CD1c-positive myeloid dendritic cell (primary cell): ENCODE results near the gene SGSH.
"Not testable (repeated sequence)": the region's sequence is repeated elsewhere in the genome, so short reads cannot be mapped to it uniquely, and the experiment has no call there.

Experiments
- DNase-seq: peaks from one replicate; pipeline ENCODE4 v3.0.0-alpha.2; 2016; ENCODE audit errors: extremely low spot score

The SGSH gene

DNA sequence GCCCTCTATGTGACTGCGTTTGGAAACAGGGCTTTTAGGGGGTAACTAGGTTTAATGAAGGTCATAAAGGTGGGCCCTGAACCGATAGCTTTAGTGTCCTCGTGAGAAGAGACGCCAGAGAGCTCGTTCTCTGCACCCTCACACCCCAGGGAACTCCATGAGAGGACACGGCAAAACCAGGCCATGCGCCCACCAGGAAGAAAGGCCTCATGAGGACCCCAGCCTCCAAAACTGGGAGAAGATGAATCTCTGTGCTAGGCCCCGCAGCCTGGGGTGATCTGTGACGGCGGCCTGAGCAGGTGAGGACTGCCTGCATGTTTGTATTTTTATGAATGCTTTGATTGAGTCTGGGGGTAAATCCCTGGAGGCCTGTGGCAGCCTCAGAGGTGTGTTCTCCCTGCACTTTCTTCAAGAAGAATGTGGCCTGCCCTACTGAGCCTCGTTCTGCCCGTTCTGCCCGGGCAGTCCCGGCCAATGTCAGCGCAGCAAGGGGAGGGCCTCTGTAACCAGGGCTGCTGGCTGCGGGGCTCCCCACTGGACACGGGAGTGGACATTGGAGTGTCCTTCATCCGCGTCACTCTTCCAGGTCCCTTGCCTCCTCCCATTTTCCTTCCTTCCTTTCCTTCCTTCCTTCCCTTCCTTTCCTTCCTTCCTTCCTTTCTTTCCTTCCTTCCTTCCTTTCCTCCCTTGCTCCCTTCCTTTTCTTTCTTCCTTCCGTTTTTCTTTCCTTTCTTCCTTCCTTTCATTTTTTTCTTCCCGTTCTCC, 33.7 kb upstream of the SGSH start:
- DNase-seq: no peak

- DNase-seq: peak; percentile 64
These were observed 32.7 kb upstream of the SGSH start for GRCh38 chr17:80252871-80253270.

DNA sequence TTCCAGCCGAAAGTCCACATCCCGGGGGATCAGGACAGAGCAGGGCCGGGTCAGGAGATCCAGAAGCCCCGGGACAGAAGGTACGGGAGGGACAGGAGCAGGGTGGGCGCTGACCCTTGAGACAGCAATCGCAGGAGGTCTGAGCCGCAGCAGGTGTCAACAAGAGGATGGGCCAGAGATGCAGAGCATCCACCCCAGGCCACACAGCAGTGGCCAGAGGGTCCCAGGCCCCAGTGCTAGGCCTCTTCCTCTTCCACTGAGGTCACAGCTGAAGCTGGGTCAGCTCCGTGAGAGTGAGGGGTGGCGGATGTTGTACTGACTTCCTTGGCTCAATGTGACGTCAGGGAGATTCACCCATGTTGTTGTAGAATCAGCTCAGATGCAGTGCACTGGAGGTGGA, 31.8 kb upstream of the SGSH start:
- no peak for DNase-seq

- DNase-seq: no peak
These were observed 29.0 kb upstream of the SGSH start for GRCh38 chr17:80248894-80249710.

DNA sequence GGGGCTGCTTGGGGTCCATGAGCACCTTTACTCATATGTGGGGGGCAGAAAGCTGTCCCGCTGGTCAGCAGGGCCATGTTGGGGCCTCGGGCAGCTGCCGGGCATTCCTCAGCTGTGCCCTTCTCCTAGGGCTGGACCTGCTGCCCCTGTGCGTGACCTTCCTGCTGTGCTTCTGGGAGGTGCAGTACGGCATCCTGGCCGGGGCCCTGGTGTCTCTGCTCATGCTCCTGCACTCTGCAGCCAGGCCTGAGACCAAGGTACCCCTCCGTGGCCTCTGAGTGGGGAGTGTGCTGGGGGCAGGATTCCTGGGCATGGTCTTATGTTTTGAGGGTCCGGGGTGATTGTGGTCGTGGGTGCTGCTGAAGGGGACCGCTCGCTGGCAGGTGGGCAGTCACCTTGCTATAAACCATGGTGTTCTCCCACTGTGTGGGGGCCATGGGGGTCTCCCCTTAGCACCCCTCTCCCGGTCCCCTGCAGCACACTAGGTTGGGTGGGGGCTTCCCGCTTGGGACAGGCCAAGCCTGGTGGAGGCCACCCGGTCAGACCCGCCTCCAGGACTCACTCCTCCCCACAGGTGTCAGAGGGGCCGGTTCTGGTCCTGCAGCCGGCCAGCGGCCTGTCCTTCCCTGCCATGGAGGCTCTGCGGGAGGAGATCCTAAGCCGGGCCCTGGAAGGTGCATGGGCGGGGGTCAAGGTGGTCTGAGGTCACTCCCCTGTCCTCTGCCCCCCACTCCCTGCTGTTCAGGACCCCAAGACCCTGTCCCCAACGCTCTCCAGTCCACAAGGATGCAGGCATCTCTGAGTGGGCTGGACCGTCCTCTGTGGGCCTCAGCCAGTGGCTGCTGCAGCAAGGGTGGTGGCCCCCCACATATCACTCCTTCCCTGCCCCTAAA, 28.1 kb upstream of the SGSH start:
- DNase-seq: no peak

- no peak for DNase-seq
These were observed 27.4 kb upstream of the SGSH start for GRCh38 chr17:80247561-80247960.

DNA sequence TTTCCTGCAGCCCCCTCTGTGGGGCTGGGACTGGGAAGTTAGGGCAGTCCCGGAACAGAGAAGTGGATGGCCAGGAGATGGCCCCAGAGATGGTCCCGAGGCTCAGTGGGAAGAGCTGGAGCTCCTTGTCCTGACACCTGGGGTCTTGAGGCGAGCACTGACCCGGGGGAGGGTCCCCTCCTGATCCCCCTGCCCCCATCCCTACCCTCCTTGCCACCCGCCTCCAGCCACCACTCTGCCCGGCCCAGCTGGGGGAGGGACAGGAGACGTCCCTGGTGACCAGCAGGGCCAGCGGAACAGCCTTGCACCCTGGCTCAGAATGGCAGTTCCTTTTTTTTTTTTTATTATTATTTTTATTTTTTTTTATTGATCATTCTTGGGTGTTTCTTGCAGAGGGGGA, 26.6 kb upstream of the SGSH start:
- no peak for DNase-seq

GRCh38 chr17:80246266-80246681, 26.1 kb upstream of the SGSH start:
- no peak for DNase-seq

GRCh38 chr17:80245566-80246265, 25.6 kb upstream of the SGSH start:
- DNase-seq: no peak

DNA sequence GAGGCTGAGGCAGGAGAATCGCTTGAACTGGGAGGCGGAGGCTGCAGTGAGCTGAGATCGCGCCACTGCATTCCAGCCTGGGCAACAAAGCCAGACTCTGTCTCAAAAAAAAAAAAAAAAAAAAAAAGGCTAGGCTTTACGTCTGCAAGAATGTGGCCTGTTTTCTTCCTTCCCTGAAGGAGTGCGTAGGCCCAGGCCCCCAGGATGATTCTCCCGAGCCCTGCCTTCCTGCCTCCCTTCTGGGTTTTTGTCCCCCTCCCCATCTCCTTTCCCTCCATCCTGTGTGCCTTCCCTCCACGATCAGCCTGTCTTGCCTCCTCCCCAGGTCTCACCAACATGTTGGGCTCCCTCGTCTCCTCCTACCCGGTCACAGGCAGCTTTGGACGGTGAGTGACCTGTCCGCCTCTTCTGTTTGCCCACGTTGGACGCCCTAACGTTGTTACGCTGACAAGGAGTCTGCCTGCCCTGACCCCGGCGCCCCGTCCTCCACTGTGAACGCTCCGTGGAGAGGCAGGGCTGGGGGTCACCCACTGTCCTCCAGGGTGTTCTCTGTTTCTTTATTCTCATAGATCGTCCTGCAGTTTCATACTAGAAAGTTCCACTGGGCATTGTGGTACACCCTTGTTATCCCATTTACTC, 24.9 kb upstream of the SGSH start:
- DNase-seq: no peak

DNA sequence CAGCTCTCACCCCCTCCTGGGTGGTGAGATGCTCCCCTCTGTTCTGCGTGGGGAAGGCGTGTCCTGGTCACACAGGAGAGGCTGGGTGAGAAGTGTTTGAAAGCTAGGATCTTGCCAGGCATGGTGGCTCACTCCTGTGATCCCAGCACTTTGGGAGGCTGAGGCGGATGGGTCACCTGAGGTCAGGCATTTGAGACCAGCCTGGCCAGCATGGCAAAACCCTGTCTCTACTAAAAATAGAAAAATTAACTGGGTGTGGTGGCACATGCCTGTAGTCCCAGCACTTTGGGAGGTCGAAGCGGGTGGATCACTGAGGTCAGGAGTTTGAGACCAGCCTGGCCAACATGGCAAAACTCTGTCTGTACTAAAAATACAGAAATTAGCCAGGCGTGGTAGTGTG, 24.3 kb upstream of the SGSH start:
- not testable (repeated sequence) for DNase-seq

DNA sequence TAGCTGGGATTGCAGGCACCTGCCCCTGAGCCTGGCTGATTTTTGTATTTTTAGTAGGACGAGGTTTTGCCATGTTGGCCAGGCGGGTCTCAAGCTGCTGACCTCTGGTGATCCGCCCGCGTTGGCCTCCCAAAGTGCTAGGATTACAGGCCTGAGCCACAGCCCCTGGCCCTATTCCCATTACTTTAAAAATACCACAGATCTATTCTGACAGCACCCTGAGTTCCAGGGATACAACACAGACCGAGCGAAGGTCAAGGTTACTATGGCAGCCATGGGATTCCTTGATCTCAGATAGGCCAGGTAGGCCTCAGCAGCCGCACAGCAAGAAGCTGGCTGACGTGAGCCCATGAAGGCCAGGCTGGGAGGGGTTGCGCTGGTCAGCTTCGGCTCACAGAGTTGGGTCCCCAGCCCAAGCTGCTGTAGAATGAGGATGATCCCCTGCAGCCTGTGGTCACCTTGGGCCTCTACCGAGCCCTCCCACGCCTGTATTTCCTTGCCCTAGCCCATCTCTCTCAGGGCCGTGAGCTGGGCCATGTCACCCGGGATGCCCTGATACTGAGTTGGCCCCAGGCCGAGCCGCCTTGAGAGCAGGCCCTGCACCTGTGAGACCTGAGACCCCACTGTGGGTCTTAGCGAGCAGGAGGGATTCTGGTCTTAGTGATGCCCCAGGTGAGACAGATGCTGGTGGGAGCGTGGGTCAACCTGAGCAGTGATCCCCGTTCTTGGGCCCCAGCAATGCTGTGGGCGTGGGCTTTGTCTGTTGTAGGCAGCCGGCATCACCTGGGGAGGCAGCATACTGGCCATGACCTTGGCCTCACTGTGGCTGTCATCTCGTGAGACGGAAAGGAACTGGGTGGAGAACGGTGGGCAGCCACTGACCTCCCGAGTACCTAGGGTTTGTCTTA, 23.6 kb upstream of the SGSH start:
- no peak for DNase-seq

DNA sequence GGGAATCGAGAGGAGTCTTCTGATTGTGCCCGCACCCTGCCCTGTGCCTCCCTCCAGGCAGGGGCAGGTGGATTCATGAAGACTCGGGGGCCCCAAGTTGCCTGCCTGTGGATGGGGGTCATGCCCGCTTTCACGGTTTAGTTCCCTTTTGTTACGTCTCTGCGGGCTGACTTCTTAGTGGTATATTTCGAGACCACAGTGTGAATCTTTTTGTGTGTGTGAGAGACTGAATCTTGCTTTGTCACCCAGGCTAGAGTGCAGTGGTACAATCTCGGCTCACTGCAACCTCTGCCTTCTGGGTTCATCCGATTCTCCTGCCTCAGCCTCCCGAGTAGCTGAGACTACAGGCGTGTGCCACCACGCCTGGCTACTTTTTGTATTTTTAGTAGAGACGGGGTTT, 22.4 kb upstream of the SGSH start:
- no peak for DNase-seq

DNA sequence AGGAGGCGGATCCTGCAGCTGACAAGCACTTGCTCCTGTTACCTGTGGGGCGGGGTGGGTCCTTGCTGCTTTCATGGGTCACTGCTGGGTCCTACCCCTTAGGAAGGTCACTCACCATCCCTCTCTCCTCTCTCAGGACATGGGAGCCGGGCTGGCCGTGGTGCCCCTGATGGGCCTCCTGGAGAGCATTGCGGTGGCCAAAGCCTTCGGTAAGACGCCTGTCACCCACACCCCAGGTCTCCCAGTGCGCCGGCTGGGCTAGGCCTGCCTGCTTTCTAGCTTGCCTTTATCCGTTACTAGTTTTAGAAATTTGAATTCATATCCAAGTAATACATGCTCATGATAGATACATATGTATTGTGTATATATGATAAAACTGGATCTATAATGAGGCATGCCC, 17.3 kb upstream of the SGSH start:
- DNase-seq: no peak

GRCh38 chr17:80236911-80237310, 16.8 kb upstream of the SGSH start:
- DNase-seq: no peak

DNA sequence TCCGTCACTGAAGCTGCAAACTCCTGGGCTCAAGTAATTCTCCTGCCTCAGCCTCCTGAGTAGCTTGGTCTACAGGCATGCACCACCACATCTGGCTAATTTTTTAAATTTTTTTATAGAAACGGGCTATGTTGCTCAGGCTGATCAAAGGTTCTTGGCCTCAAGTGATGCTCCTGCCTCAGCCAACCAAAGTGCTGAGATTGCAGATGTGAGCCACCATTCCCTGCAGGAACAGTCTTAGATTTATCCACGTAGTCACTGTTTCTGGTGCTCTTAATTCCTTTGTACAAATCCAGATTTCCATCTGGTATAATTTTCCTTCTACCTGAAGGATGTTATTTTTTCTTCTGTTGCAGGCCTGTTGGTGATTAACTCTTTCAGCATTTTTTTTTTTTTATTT, 13.1 kb upstream of the SGSH start:
- no peak for DNase-seq

GRCh38 chr17:80232438-80232837, 12.3 kb upstream of the SGSH start:
- no peak for DNase-seq

DNA sequence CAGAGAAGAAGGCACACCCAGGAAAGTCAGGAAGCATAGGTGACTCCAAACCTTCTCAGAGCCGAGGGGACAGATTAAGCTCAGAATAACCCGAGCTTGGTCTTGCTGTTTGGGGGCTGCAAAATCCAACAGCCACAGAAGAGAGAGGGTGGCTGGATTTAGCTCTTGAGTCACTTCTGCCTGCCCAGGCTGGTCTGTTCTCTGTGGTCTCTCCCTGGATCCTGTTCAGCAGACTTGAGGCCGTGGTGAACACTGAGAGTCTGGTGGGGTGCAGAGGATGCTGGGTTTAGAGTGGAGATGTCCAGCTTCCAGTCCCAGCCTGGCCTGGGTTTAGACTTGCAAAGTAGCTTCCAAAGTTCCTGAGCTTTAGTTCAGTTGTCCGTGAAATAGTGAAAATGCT, 8.9 kb upstream of the SGSH start:
- no peak for DNase-seq

DNA sequence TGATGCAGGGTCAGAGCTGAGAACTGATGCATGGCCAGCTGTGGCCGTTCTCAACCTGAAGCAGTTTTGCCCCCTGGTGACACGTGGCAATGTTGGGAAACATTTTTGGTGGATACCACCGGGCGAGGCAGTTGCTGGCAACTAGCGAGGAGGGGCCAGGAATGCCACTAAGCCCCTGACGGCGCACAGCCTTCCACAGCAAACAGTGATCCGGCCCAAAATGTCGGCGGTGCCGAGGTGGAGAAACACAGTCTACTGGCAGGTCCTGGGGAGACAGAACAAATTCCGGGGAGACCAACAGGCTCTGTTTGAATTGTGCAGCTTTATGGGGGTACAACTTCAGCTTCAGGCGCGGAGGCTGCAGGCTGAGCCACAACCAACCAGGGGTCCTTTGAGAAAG, 8.3 kb upstream of the SGSH start:
- no peak for DNase-seq

DNA sequence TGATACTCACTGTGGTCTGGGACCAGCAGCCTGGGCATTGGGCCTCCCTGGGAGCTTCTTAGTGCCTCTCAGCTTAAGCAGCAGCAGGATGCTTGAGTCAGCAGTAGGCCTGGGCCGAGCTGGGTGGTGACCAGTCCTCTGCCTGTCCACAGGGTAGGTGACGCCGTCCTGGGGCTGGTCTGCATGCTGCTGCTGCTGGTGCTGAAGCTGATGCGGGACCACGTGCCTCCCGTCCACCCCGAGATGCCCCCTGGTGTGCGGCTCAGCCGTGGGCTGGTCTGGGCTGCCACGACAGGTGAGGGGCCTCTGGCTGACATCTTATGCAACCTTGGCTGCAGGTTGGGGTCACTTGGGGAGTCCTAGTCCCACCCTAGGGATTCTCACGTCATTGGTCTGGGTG, 7.5 kb upstream of the SGSH start:
- DNase-seq: no peak
